ENCODE data around the gene HES1. TPM values are rescaled to one million over a fixed set of nuclear protein-coding genes. Genes with fewer than 3 reads are reported as not detected.

The HES1 gene
- total and polyA plus RNA-seq, 10 of the 15 experiments (the other 5 are each of a cell fraction or from before 2014, with no cell fraction given) = 0.46 to 5.3 (median 2.3) TPM

- RAD21 ChIA-PET (ENCODE audit: unreplicated experiment) = no interaction called here
- Histone ChIP-seq H3K9me3 (replicated peaks; ENCODE audit: control insufficient read depth, insufficient read depth, low read length) (no peaks in the 10 kb centered on the region), H3K4me3 (no peak overlapping the region), H3K4me2 (ENCODE audit: control insufficient read depth, insufficient read depth) (no peak overlapping the region), H3K9ac (ENCODE audit: control insufficient read depth, insufficient read depth, low read length) (no peak overlapping the region), H4K20me1 (ENCODE audit: control insufficient read depth, insufficient read depth) (no peaks in the 10 kb centered on the region), H3K27ac (ENCODE audit: control insufficient read depth, insufficient read depth) (no peak overlapping the region), H3K27me3 (replicated peaks in 1 of 2; ENCODE audit: control insufficient read depth in 2 of 2, insufficient read depth in 2 of 2, low read length in 1 of 2) (peaks cover 2 to 5% of the 10 kb centered on the region in 2 experiments; a peak in 2 of 4 replicates), H3K4me1 (ENCODE audit: control insufficient read depth, insufficient read depth, low read length) (no peaks in the 10 kb centered on the region), H3K36me3 (ENCODE audit: control insufficient read depth in 2 of 2, insufficient read depth in 2 of 2, low read length in 1 of 2) (no peaks in the 10 kb centered on the region), H3K79me2 (ENCODE audit: control insufficient read depth, insufficient read depth, low read length) (no peaks in the 10 kb centered on the region), H2AFZ (ENCODE audit: control insufficient read depth, low read depth, low read length) (no peak overlapping the region)
- POLR2A ChIA-PET = no interaction called here
- DNase-seq (ENCODE audit: low read depth, low spot score) = no peak
- intact Hi-C loops (cut with micrococcal nuclease; ENCODE audit: unreplicated experiment) = no loop called here
- BruUV-seq (replicated peaks) = no TSS peak
- SMC1A ChIA-PET (ENCODE audit: uncharacterized antibody, unreplicated experiment) = no interaction called here
- CTCF ChIA-PET = no interaction called here
- no peak for TF ChIP-seq CREM (IDR thresholded peaks at IDR 0.05; ENCODE audit: low read depth)
- ATAC-seq = no peak
- WGBS (ENCODE audit: insufficient coverage, insufficient replicate concordance, low lambda C conversion rate, missing lambda C conversion rate) = 67% methylated on average over 5 of the region's 5 CpGs
- in situ Hi-C loops (cut with MboI) = no loop called here
- FAIRE-seq = no peak
Observed at GRCh38 chr3:194087280-194087679, 48.7 kb upstream of the HES1 start.

DNA sequence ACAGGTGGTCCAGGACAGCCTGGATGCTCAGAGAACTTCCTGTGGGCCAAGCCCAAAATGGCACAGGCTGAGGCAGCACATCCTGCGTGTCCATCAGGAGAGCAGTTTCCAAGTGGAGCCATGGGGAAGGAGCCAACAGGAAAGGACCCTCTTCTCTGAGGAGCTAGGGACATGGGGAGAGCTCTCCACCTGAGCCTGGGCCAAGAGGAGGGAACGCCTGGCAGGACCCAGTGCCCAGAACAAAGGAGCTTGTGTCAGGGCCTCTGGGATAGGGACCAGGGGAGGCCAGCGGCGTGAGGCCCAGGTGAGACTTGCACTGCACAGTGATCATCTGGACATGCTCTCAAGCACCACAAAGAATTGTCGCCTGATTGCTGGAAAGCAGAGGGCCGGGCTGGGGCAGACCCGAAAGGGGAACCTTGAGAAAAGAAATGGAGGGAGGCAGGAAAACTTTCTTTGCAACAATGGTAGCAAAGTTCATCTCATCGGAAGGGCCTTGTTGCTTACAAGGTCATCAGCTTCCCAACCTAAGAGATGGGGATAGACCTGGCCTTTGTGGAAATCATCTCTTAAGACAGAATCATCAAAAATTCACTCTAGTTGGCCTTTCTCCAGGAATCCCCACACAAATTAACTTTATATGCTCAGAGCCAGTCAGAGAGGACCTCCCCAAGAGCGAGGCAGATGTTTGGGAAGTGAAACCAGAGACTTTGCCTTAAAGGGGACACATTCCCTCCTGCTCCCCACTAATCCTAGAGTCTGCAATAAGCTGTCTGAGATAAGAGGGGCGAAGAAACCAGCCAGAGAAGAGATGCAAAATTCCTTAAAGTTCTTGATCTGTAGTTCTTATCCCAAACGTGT is 47.7 kb upstream of the HES1 start:
- Histone ChIP-seq H3K4me1 (ENCODE audit: control insufficient read depth, insufficient read depth, low read length) (peaks cover 3% of the 10 kb centered on the region; the same call in 1 of the 2 replicates), H3K27ac (ENCODE audit: control insufficient read depth, insufficient read depth) (no peak overlapping the region), H3K4me3 (no peak overlapping the region), H3K9me3 (replicated peaks; ENCODE audit: control insufficient read depth, insufficient read depth, low read length) (no peaks in the 10 kb centered on the region), H4K20me1 (ENCODE audit: control insufficient read depth, insufficient read depth) (no peaks in the 10 kb centered on the region), H3K9ac (ENCODE audit: control insufficient read depth, insufficient read depth, low read length) (no peak overlapping the region), H3K36me3 (ENCODE audit: control insufficient read depth in 2 of 2, insufficient read depth in 2 of 2, low read length in 1 of 2) (no peaks in the 10 kb centered on the region), H2AFZ (ENCODE audit: control insufficient read depth, low read depth, low read length) (no peak overlapping the region), H3K4me2 (ENCODE audit: control insufficient read depth, insufficient read depth) (no peak overlapping the region), H3K79me2 (ENCODE audit: control insufficient read depth, insufficient read depth, low read length) (no peaks in the 10 kb centered on the region), H3K27me3 (replicated peaks in 1 of 2; ENCODE audit: control insufficient read depth in 2 of 2, insufficient read depth in 2 of 2, low read length in 1 of 2) (peaks cover 2 to 5% of the 10 kb centered on the region in 2 experiments; a peak in 2 of 4 replicates)
- no peak for DNase-seq (ENCODE audit: low read depth, low spot score)
- WGBS (ENCODE audit: insufficient coverage, insufficient replicate concordance, low lambda C conversion rate, missing lambda C conversion rate) = 71% methylated on average over 11 of the region's 11 CpGs
- in situ Hi-C loops (cut with MboI) (no loop called here), intact Hi-C loops (cut with micrococcal nuclease; ENCODE audit: unreplicated experiment) (no loop called here)
- no peak for FAIRE-seq
- BruUV-seq (replicated peaks) = no TSS peak
- SMC1A ChIA-PET (ENCODE audit: uncharacterized antibody, unreplicated experiment) = interaction anchor here (0.8 kb wide), 1 partner anchor 10 kb away, joined by 3 read pairs; no protein-coding TSS in a partner anchor
- CTCF ChIA-PET = no interaction called here
- no peak for ATAC-seq
- RAD21 ChIA-PET (ENCODE audit: unreplicated experiment) = no interaction called here
- POLR2A ChIA-PET = no interaction called here
- TF ChIP-seq SREBF2 (IDR thresholded peaks at IDR 0.05; ENCODE audit: low read length) (no peak), CBX5 (IDR thresholded peaks at IDR 0.05; ENCODE audit: low read depth) (no peak), EP300 (IDR thresholded peaks at IDR 0.05; ENCODE audit: borderline replicate concordance in 1 of 2, control insufficient read depth in 1 of 2, low read depth in 2 of 2, low read length in 2 of 2) (no peak), KAT2A (conservative IDR thresholded peaks at IDR 0.05; ENCODE audit: control insufficient read depth, low read depth, low read length) (no peak), GABPA (IDR thresholded peaks at IDR 0.05; ENCODE audit: low read depth) (no peak), TCF7 (IDR thresholded peaks at IDR 0.05; ENCODE audit: borderline replicate concordance) (no peak), NBN (IDR thresholded peaks at IDR 0.05) (no peak), E2F4 (IDR thresholded peaks at IDR 0.05; ENCODE audit: low read depth, low read length) (no peak)
- TF ChIP-seq, protein P1, sequence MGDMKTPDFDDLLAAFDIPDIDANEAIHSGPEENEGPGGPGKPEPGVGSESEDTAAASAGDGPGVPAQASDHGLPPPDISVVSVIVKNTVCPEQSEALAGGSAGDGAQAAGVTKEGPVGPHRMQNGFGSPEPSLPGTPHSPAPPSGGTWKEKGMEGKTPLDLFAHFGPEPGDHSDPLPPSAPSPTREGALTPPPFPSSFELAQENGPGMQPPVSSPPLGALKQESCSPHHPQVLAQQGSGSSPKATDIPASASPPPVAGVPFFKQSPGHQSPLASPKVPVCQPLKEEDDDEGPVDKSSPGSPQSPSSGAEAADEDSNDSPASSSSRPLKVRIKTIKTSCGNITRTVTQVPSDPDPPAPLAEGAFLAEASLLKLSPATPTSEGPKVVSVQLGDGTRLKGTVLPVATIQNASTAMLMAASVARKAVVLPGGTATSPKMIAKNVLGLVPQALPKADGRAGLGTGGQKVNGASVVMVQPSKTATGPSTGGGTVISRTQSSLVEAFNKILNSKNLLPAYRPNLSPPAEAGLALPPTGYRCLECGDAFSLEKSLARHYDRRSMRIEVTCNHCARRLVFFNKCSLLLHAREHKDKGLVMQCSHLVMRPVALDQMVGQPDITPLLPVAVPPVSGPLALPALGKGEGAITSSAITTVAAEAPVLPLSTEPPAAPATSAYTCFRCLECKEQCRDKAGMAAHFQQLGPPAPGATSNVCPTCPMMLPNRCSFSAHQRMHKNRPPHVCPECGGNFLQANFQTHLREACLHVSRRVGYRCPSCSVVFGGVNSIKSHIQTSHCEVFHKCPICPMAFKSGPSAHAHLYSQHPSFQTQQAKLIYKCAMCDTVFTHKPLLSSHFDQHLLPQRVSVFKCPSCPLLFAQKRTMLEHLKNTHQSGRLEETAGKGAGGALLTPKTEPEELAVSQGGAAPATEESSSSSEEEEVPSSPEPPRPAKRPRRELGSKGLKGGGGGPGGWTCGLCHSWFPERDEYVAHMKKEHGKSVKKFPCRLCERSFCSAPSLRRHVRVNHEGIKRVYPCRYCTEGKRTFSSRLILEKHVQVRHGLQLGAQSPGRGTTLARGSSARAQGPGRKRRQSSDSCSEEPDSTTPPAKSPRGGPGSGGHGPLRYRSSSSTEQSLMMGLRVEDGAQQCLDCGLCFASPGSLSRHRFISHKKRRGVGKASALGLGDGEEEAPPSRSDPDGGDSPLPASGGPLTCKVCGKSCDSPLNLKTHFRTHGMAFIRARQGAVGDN (IDR thresholded peaks at IDR 0.05) = no peak

Measured in GM12878 (cell line).